Smooth muscle cell (in vitro differentiated cells): ENCODE data around the gene FERMT3. TPM values are rescaled to one million over a fixed set of nuclear protein-coding genes. Genes with fewer than 3 reads are reported as not detected.

Experiments
- DNase-seq: peaks from one replicate; lab custom pipeline; 2025; ENCODE audit not compliant: unreplicated experiment; lab: John Stamatoyannopoulos, UW
- H2AFZ ChIP-seq: fragments of 200-600 bp; sonication (generic); 2 replicates; pipeline ENCODE4 v1.6.0; 2016; ENCODE audit warnings: antibody characterized with exemption, low read depth, mild to moderate bottlenecking
- H3F3A ChIP-seq: fragments of 200-600 bp; sonication (generic); 2 replicates; pipeline ENCODE4 v1.6.0; 2017; ENCODE audit warnings: antibody characterized with exemption, low read depth
- H3K27ac ChIP-seq: fragments of 200-600 bp; sonication (generic); 2 replicates; pipeline ENCODE4 v1.5.1; 2016; ENCODE audit warnings: low read depth, mild to moderate bottlenecking
- H3K27me3 ChIP-seq: fragments of 200-600 bp; sonication (generic); 2 replicates; pipeline ENCODE4 v1.6.1; 2016; ENCODE audit warnings: low read depth, mild to moderate bottlenecking
- H3K36me3 ChIP-seq: fragments of 200-600 bp; sonication (generic); 2 replicates; pipeline ENCODE4 v1.5.1; 2016; ENCODE audit warnings: low read depth
- H3K4me1 ChIP-seq: fragments of 200-600 bp; sonication (generic); 2 replicates; pipeline ENCODE4 v1.5.1; 2016; ENCODE audit warnings: low read depth
- H3K4me2 ChIP-seq: fragments of 200-600 bp; sonication (generic); 2 replicates; pipeline ENCODE4 v1.6.0; 2016; ENCODE audit warnings: mild to moderate bottlenecking
- H3K4me3 ChIP-seq: fragments of 200-600 bp; sonication (generic); 2 replicates; pipeline ENCODE4 v1.5.1; 2016; ENCODE audit warnings: mild to moderate bottlenecking
- H3K79me2 ChIP-seq: fragments of 200-600 bp; sonication (generic); 2 replicates; pipeline ENCODE4 v1.6.0; 2016; ENCODE audit warnings: low read depth, mild to moderate bottlenecking
- H3K9ac ChIP-seq: fragments of 200-600 bp; sonication (generic); 2 replicates; pipeline ENCODE4 v1.6.0; 2016; ENCODE audit warnings: low read depth
- H3K9me3 ChIP-seq: fragments of 200-600 bp; sonication (generic); replicated peaks from 2 replicates; pipeline ENCODE4 v1.5.1; 2016; ENCODE audit warnings: low read depth
- H4K20me1 ChIP-seq: fragments of 200-600 bp; sonication (generic); 2 replicates; pipeline ENCODE4 v1.6.0; 2016; ENCODE audit warnings: low read depth
- WGBS: methylation state at CpG from one replicate; pipeline ENCODE4 v1.1.7; 2016; ENCODE audit warnings: low lambda C conversion rate; 5-methylcytosine and 5-hydroxymethylcytosine counted together
- polyA plus RNA-seq: library from polyadenylated mRNA; unstranded; fragments of >200 nt; fragmentation: Nextera tagmentation; extraction: Ambion mirVana; gene quantifications from 2 replicates; pipeline ENCODE4 v1.2.1, GENCODE V29; 2016
- total RNA-seq: library from RNA; depleted of rRNA; stranded (reverse); fragments of >200 nt; gene quantifications from 2 replicates; pipeline ENCODE4 v1.2.3, GENCODE V29; 2014
- TF ChIP-seq, protein P1 (sequence below): fragments of 200-600 bp; sonication (generic); IDR thresholded peaks from 2 replicates; pipeline ENCODE4 v1.5.1; 2017; ENCODE audit warnings: borderline replicate concordance, mild to moderate bottlenecking, antibody characterized with exemption; ENCODE audit not compliant: insufficient read depth, poor library complexity, severe bottlenecking

The FERMT3 gene
- total and polyA plus RNA-seq, 2 experiments from 2014 or later, result 1.2 to 3.7 TPM

DNA sequence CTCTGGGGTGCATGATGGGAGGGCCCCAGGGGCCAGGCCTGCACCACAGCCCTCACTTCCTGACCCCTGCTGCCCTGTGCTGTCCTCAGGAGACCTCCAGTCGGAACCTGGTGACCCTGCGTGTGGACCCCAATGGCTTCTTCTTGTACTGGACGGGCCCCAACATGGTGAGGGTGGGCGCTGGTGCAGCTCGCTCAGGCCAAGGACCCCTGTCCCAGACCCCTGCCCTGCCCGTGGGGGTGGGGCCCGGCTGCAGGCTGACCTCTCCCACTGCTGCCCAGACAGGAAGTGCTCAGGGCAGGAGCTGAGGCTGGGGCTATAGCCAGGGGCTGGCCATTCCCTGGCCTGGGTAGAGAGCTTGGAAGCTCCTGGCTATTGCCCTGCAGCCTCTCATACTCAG is 47.8 kb downstream of the FERMT3 start:
- H3K4me3 ChIP-seq, result no peak overlapping the region
- no peaks in the 10 kb centered on the region for H3K9me3 ChIP-seq
- no peak overlapping the region for H3K4me2 ChIP-seq
- no peaks in the 10 kb centered on the region for H3F3A ChIP-seq
- H4K20me1 ChIP-seq, result peaks cover 30% of the 10 kb centered on the region
- H3K36me3 ChIP-seq, result no peaks in the 10 kb centered on the region
- H3K27me3 ChIP-seq, result no peaks in the 10 kb centered on the region
- DNase-seq, result no peak
- peaks cover 8% of the 10 kb centered on the region for H3K79me2 ChIP-seq
- TF ChIP-seq, protein P1, sequence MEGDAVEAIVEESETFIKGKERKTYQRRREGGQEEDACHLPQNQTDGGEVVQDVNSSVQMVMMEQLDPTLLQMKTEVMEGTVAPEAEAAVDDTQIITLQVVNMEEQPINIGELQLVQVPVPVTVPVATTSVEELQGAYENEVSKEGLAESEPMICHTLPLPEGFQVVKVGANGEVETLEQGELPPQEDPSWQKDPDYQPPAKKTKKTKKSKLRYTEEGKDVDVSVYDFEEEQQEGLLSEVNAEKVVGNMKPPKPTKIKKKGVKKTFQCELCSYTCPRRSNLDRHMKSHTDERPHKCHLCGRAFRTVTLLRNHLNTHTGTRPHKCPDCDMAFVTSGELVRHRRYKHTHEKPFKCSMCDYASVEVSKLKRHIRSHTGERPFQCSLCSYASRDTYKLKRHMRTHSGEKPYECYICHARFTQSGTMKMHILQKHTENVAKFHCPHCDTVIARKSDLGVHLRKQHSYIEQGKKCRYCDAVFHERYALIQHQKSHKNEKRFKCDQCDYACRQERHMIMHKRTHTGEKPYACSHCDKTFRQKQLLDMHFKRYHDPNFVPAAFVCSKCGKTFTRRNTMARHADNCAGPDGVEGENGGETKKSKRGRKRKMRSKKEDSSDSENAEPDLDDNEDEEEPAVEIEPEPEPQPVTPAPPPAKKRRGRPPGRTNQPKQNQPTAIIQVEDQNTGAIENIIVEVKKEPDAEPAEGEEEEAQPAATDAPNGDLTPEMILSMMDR, result no peak
- H3K9ac ChIP-seq, result no peak overlapping the region
- H2AFZ ChIP-seq, result no peak overlapping the region
- H3K27ac ChIP-seq, result no peak overlapping the region
- H3K4me1 ChIP-seq, result peaks cover 11% of the 10 kb centered on the region
- over 99% methylated on average over 7 of the region's 7 CpGs for WGBS

DNA sequence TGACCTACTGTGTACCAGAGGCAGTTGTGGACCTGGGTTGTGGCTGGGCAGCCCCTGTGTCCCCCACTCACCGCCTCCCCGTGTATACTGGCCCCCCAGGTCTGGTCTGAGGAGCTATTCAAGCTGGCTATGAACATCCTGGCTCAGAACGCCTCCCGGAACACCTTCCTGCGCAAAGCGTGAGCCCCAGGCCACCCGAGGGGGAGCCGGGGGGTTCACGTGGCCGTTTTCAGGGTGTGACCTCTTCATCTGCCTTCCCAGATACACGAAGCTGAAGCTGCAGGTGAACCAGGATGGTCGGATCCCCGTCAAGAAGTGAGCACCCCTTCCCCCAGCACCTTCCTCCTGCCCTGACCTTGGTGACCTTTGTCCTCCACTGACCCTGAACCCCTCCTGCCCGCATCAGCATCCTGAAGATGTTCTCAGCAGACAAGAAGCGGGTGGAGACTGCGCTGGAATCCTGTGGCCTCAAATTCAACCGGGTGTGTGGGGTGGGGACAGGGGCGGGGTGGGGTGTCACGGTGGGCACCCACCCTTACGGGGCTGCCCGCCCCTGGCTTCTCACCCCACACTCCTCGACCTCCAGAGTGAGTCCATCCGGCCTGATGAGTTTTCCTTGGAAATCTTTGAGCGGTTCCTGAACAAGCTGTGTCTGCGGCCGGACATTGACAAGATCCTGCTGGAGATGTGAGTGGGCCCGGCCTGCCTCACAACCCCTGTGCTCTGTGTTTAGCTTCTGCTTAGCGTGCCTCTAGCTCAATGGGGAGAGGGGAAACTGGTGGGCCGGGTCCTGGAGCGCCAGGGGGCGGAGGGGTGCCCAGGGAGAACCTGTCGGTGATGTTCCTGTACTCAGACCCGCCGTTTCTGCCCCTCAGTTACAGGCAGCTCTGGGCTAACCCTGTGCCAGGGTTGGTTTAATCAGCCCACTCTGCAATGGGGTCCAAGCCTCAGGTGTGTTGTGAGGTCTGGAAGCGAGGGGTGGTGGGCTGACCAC is 48.9 kb downstream of the FERMT3 start:
- Histone ChIP-seq H3K4me1 (peaks cover 4% of the 10 kb centered on the region), H2AFZ (no peak overlapping the region)
- 97% methylated on average over 30 of the region's 35 CpGs for WGBS

DNA sequence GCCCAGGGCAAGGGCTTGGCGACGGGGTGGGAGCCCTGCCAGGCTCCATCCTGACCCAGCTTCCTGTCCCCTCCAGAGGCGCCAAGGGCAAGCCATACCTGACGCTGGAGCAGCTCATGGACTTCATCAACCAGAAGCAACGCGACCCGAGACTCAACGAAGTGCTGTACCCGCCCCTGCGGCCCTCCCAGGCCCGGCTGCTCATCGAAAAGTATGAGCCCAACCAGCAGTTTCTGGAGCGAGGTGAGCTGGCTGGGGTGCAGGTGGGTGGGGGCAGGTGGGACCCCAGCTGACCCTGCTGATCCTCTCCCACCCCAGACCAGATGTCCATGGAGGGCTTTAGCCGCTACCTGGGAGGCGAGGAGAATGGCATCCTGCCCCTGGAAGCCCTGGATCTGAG is 49.8 kb downstream of the FERMT3 start:
- peaks cover 8% of the 10 kb centered on the region for H3K79me2 ChIP-seq
- DNase-seq, result no peak
- H3K27ac ChIP-seq, result no peak overlapping the region
- no peaks in the 10 kb centered on the region for H3K36me3 ChIP-seq
- no peak overlapping the region for H3K4me3 ChIP-seq
- peaks cover 30% of the 10 kb centered on the region for H4K20me1 ChIP-seq
- WGBS, result 96% methylated on average over 15 of the region's 15 CpGs
- no peak overlapping the region for H3K9ac ChIP-seq
- TF ChIP-seq, protein P1, result no peak
- no peaks in the 10 kb centered on the region for H3K9me3 ChIP-seq
- no peaks in the 10 kb centered on the region for H3F3A ChIP-seq
- no peaks in the 10 kb centered on the region for H3K27me3 ChIP-seq
- H3K4me1 ChIP-seq, result no peaks in the 10 kb centered on the region
- no peak overlapping the region for H3K4me2 ChIP-seq
- H2AFZ ChIP-seq, result no peak overlapping the region

More for the DNA sequence above, 48.9 kb downstream of the FERMT3 start:
- H3K27ac ChIP-seq, result no peak overlapping the region
- DNase-seq, result no peak
- no peaks in the 10 kb centered on the region for H3K27me3 ChIP-seq
- no peaks in the 10 kb centered on the region for H3K36me3 ChIP-seq
- H3K4me2 ChIP-seq, result no peak overlapping the region
- no peak overlapping the region for H3K9ac ChIP-seq
- peaks cover 8% of the 10 kb centered on the region for H3K79me2 ChIP-seq
- H3K4me3 ChIP-seq, result no peak overlapping the region
- H3F3A ChIP-seq, result no peaks in the 10 kb centered on the region
- TF ChIP-seq, protein P1, result no peak
- peaks cover 30% of the 10 kb centered on the region for H4K20me1 ChIP-seq
- H3K9me3 ChIP-seq, result no peaks in the 10 kb centered on the region
